ENCODE results near the gene CEP57.
"Not testable (repeated sequence)": the region's sequence is repeated elsewhere in the genome, so short reads cannot be mapped to it uniquely, and the experiment has no call there.

Gene CEP57

DNA sequence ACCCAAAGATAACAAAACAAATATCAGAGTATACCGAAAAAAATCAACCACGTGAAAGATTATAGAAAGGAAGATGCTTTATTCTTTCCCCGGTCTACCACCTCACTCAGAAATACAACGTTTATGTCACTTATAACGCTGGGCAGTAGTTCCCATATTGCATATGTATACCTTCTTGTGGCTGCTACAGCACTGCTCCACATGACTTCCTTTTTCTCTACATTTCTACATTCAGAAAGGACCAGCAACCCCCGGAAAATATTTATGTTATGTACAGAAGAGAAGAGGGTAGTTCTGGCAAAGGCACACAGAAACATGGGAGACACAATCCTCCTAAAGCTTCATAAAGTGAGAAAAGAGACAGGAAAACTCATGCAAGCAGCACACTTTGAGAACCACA is 76.8 kb downstream of the CEP57 start:
- Histone ChIP-seq H3K9me3 (ENCODE audit: control insufficient read depth, insufficient read depth, low read length) (no peaks in the 10 kb centered on the region), H3K27me3 (ENCODE audit: control insufficient read depth, insufficient read depth, low read length) (no peaks in the 10 kb centered on the region), H3K9ac (ENCODE audit: low read depth, low read length) (no peak overlapping the region), H3K4me1 (ENCODE audit: control insufficient read depth, insufficient read depth, low read length) (no peaks in the 10 kb centered on the region), H3K36me3 (ENCODE audit: control insufficient read depth, insufficient read depth, low read length) (no peaks in the 10 kb centered on the region), H3K4me3 (ENCODE audit: low read depth, low read length) (no peak overlapping the region)

GRCh38 chr11:95870877-95871276 is 80.6 kb downstream of the CEP57 start:
- not testable (repeated sequence) for H3K4me1 ChIP-seq (ENCODE audit: control insufficient read depth, insufficient read depth, low read length); H3K4me3 ChIP-seq (ENCODE audit: low read depth, low read length); H3K9ac ChIP-seq (ENCODE audit: low read depth, low read length); H3K9me3 ChIP-seq (ENCODE audit: control insufficient read depth, insufficient read depth, low read length); H3K36me3 ChIP-seq (ENCODE audit: control insufficient read depth, insufficient read depth, low read length); H3K27me3 ChIP-seq (ENCODE audit: control insufficient read depth, insufficient read depth, low read length)

GRCh38 chr11:95877291-95877690 is 87.0 kb downstream of the CEP57 start:
- H3K27me3 ChIP-seq (ENCODE audit: control insufficient read depth, insufficient read depth, low read length): no peaks in the 10 kb centered on the region
- H3K36me3 ChIP-seq (ENCODE audit: control insufficient read depth, insufficient read depth, low read length): peaks cover 3% of the 10 kb centered on the region
- no peaks in the 10 kb centered on the region for H3K9me3 ChIP-seq (ENCODE audit: control insufficient read depth, insufficient read depth, low read length)
- H3K9ac ChIP-seq (ENCODE audit: low read depth, low read length): no peak overlapping the region
- H3K4me3 ChIP-seq (ENCODE audit: low read depth, low read length): no peak overlapping the region
- H3K4me1 ChIP-seq (ENCODE audit: control insufficient read depth, insufficient read depth, low read length): no peaks in the 10 kb centered on the region

Data from iPS-15b (cell line).